GM11168 (cell line): ENCODE measurements around the gene ZNF692.
"Not testable (repeated sequence)": the region's sequence is repeated elsewhere in the genome, so short reads cannot be mapped to it uniquely, and the experiment has no call there.

Source experiments
- in situ Hi-C: fragments of 300-500 bp; cut with MboI; formaldehyde crosslinking; loops from one replicate; pipeline ENCODE4 v1.12.0; 2022; ENCODE audit warnings: low sequenced_read_pairs; ENCODE audit not compliant: unreplicated experiment

The ZNF692 gene

DNA sequence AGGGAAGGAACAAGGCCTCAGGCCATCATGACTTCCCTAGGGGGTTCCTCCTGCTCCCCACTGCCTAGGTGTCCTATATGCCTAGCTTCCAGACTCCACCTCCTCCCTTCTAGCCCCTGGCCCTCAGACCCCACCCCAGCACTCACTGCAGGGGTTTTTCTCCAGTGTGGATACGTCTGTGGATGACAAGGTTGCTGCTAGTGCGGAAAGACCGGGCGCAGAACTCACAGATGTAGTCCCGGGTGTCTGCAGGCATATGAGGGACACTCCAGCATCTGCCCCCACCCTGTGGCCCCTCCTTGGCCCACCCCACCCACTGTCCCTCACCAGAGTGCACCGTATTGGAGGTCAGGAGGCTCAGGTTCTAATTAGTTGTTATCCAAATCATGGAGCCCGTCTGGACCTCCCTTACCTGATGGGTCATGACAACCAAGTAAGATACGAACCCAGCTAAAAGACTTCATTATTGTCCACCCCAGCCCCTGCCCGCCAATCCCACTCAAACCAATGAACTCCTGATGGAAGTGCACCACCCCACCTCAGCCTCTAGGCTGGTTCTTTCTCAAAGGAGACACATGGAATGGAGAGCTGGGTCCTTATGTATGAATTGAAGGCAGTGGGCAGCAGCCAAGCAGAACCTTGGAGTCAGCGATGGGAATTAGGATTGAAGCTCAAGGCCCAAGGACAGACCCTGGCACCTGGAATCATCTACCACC lies 8.2 kb downstream of the ZNF692 start:
- in situ Hi-C loops, result no loop called here

DNA sequence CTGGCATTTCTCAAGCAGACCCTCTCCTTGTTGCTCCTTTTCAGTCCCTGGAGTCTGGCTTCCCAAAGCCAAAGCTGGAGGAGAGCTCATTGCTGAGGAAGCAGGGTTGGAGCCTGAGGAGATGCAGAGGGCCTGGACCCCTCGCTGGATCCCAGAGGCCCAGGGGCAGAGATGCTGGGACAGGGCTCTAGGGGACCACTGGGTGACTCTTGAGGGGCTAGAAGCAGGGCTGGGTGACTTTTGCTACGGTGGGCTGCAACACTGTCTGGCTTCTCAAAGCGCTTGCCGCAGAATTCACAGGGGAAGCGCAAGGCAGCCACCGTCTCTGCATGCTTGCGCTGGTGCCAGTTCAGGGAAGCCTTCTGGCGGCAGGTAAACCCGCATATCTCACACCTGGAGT lies 8.8 kb downstream of the ZNF692 start:
- in situ Hi-C loops, result no loop called here

DNA sequence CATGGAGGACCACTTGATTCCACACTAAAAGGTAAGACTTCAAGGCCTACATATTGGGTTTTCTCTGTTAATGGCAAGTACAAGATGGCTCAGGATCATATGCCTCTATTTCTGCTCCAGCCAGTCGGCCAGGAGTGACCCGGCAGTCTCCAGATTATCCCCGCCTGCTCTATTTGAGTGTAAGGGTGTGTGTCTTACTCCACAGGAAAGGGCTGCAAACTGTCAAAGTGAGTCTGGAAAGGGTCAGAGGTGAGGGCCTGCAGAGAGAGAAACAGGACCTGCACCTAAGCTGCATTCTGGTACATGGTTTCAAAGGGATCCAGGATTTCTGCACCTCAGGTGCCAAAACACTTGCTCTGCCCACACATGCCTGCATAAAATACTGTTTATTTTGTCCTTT lies 9.2 kb downstream of the ZNF692 start:
- in situ Hi-C loops, result no loop called here

DNA sequence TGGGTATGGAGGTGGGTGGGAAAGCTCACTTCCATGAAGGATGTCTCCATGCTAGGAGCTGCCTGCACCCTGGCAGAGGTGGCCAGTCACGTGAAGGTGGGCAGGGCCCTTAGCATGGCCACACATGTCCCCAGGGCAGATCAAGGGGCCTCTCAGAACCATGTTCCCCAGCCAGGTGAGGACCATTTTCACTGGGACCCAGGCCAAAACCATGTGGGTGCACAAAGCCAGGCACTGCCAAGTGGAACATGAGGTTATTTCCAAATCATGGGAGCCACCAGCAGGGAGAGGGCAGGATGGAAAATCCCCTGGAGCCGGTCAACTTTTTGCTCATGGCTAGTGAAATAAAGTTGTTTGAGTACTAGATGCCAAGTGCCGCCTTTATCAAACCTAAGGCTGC lies 9.7 kb downstream of the ZNF692 start:
- in situ Hi-C loops, result no loop called here

DNA sequence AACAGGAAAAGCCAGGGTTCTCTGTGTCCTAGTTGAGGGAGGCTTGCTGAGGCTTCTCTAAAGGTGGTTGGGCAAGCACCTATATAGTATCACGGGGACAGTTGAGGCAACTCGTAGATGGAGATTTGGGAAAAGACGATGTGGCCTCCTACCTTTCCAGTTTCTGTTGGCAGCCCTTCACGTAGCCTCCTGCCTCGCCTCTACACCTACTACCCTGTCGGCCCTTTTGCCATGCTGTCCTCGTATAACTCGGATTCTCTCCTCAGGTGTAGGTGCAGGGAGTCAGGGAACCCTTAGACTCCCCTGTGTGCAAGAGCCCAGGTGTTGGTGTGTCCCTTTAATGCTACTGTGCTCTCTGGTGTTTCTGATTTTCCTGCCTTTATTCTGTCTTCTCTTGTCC lies 10.3 kb downstream of the ZNF692 start:
- in situ Hi-C loops, result no loop called here

DNA sequence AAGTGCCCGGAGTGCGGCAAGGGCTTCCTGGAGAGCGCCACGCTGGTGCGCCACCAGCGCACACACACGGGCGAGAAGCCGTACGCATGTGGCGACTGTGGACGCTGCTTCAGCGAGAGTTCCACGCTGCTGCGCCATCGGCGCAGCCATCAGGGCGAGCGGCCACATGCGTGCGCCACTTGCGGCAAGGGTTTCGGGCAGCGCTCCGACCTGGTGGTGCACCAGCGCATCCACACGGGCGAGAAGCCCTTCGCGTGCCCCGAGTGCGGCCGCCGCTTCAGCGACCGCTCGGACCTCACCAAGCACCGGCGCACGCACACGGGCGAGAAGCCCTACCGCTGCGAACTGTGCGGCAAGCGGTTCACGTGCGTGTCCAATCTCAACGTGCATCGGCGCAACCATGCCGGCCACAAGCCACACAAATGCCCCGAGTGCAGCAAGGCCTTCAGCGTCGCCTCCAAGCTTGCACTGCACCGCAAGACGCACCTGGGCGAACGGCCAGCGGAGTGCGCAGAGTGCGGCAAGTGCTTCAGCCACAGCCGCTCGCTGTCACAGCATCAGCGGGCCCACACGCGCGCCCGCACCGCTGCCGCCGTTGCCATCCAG lies 10.8 kb downstream of the ZNF692 start:
- in situ Hi-C loops, result no loop called here

DNA sequence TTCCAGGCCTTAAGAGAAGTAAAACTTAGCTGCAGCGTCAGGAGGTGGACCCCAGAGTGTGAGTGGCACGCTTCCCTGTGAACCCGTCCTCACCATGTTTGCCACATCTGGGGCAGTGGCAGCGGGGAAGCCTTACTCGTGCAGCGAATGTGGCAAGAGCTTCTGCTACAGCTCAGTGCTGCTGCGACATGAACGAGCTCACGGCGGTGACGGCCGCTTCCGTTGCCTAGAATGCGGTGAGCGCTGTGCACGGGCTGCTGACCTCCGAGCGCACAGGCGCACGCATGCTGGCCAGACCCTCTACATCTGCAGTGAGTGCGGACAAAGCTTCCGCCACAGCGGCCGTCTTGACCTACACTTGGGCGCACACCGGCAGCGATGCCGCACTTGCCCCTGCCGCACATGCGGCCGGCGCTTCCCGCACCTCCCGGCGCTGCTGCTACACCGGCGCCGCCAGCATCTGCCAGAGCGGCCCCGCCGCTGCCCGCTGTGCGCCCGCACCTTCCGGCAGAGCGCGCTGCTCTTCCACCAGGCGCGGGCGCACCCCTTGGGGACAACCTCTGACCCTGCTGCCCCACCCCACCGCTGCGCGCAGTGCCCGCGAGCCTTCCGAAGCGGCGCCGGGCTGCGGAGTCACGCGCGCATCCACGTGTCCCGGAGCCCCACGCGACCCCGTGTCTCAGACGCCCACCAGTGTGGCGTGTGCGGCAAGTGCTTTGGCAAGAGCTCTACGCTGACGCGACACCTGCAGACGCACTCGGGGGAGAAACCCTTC lies 11.5 kb downstream of the ZNF692 start:
- in situ Hi-C loops, result no loop called here

DNA sequence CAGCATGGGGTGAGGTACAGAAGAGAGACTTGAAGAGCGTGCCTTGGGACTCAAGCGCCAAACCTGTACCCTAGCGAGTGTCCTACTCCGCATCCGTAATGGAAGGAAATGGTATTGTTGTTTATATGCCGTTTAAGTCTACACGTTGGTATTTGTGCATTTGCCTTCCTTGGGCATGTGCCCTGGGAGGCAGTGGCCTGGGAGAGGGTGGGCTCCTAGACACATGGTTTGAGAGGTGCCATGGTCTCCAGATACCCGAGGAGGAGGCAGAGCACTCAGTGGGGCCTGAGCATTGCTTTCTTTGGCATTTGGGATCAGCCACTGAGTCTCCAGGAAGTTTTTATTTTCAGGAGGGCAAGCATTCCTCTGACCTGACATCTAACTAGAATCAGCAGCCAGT lies 14.4 kb downstream of the ZNF692 start:
- in situ Hi-C loops, result no loop called here

DNA sequence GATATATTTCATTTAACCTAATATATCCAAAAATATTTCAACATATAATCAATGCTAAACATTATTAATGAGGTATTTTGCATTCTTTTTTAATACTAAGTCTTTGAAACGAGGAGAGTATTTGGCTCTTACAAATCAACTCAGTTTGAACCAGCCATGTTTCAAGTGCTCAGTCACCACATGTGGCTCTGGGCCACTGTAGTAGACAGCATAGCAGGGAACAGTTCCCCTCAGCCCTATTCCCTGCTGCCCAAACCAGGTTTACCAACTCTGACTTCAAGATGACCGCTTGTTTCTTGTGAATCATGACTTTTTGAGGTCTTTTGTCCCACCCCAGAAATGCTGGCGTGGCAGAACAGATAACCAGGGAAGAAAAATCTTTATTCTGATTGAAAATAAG lies 15.2 kb downstream of the ZNF692 start:
- in situ Hi-C loops, result no loop called here

DNA sequence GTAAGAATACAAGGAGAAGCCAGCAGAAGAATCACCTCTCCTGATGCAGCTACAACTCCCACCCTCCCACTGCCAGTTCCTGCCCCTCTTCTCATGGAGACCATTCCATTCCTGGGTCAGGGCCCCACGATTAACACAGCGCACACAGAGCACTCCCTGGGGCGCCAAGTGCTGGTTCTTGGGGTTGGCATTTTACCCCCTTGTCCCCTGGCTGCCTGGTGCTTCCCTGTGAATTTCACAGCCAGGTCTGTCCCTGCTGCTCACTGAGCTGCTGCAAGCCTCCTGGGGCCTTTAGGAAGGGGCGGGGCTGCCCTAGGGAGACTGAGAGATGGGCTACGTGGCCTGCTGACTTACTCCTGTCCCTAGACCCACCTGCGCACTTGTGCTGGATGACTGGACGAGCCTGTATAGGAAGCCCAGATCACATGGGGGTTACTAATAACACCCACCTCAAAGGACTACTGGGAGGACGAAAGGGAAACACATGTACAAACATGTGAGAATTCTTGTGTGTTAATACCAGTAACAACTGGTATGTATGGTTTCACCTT lies 16.0 kb downstream of the ZNF692 start:
- in situ Hi-C loops, result no loop called here

DNA sequence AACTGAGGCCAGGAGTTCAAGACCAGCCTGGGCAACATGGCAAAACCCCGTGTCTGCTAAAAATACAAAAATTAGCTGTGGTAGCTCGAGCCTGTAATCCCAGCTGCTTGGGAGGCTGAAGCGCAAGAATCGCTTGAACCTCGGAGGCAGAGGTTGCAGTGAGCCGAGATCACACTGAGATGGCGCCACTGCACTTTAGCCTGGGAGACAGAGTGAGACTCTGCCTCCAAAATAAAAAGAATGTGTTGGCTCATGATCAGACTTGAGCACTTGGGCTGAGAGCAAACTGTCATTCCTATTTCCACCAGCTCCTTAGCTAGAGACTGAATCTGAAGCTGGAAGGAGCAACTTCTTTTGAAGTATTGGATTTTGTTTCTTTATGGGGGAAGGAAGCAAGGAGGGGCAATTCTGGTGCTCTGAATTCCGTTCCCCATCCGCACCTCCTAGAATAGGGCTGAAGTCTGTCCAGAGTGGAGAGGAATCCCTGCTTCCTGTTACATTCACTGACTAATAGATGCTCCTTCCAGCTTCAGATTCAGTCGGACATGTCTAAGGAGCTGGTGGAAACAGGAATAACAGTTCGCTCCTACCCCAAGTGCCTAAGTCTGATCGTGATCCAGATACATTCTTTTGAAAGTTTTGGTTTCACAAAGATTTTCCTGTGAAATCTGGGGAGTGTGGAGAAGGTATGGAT lies 17.0 kb downstream of the ZNF692 start:
- in situ Hi-C loops, result no loop called here

DNA sequence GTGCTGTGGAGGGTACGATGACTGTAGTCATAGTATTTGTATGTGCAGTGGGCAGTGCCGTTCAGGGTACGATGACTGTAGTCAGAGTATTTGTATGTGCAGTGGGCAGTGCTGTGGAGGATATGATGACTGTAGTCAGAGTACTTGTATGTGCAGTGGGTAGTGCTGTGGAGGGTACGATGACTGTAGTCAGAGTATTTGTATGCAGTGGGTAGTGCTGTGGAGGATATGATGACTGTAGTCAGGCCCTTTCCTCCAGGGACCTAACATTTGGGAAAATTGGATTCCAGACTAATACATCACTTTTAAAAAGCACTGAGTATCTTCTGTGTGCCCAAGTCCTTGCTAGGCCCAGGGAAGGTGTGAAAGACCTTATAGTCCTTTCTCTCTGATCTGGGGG lies 17.9 kb downstream of the ZNF692 start:
- in situ Hi-C loops, result no loop called here

DNA sequence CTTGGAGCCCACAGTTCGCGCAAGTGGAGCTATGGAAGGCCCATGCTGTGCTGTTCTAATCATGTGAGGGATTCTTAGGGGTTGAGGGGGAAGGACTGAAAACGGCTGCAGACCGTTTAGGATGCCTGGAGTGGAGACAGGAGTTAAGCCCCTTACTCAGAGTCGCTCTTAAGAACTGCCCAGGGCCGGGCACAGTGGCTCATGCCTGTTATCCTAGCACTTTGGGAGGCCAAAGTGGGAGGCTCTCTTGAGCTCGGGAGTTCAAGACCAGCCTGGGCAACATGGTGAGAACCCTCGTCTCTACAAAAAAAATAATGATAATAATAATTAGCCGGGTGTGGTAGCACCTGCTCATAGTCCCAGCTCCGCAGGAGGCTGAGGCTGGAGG lies 19.7 kb downstream of the ZNF692 start:
- in situ Hi-C loops, result no loop called here

DNA sequence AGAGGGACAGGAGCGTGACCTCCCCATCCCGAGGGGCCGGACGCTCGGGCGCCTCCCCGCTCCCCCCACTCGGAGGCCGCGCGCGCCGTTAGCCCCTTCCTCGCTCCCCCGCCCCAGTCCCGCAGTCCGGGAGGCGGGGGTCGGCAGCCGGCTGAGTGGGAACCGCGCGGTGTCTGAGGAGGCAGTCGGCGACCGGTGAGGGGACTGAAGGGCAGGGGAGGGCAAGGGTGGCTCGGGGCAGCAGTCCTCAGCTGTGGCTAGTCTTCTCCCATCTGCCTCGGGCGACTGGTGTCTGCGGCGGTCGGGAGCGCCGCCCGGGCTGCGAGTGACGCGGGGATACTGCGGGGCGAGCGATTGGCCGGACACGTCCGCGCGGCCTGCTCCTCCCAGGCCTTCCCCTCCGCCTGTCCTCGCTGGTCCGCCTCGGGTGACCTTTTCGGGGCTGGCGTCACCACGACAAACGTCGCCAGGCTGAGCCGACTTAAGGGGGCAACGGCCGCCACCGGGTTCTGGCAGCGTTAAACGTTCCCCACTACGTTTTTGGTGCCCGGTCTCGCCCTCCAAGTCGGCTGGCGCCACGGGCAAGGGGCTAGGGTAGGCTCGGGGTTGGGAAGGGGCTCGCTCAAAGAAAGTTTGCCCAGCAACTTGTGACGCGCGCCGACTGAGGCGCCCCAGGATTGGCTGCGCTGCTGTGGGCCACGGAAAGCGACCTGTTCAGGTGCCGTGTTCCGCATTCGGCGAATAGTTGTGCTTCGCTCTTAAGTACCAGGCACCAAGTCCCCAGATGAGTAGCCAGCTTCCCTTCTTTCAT lies 20.3 kb downstream of the ZNF692 start:
- in situ Hi-C loops, result no loop called here

DNA sequence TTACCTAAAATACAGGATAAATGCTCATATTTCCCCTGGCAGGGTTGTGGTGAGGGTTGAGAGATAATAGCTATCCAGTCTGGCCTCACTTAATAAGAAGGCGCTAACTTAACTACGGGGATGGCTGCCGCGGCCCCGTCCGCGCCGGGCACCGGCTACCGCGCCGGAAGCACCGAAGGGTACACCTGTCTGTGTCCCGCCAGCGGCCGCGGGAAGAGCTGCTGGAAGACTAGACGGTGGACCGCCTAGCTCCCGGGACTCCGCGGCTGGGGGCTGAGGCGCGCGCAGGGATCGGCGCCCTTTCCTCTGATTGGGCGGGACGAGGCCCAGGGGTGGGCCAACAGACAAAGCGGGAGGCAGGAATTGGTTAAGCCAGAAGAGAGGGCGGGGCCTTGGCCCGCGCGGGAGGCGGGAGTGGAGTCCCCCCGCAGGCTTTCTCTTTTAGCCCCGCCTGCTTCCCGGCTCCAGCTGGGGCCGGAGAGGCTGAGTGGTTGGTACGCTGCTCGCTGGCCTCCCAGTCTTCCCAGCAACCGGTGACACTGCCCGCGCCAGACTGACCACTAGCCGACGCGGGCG lies 21.0 kb downstream of the ZNF692 start, which contains the start of gene ZNF672:
Gene ZNF672, plus strand, starts transcription at position 444 of the 576 bp plus-strand sequence. CDS start 9,051 bp downstream, outside the sequence.
- in situ Hi-C loops, result no loop called here

DNA sequence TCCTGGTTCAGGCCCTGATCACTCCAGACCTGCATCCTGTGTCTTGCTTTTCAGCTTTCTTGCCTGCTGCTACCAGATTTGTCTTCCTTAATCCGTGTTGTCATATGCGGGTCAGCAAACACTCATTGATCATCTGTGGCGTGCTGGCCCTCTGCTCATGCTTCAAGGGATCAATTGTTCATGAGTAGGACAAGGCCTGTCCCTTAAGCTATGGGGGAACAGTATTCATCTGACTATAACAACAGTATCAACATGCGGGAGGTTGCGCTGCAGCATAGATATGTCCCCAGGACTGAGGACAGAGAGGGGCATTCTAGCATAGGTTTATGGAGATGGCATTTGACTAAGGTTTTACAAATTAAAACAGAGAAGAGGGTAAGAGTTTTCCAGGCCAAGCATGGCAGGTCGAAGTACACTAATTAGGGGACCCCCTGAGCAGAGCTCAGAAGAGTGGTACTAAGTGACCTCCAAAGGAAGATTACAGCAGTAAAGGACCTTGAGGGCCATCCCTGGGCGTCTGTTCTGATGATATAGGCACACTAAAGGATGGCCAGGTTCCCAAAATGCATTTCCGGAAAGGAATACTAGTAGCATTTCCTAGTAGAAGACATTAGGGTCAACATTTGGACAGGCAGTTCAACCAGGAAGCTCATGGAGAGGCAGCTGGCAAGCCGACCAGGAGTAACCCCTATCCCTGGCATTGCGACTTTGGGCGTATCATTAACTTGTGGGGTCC lies 21.7 kb downstream of the ZNF692 start:
- in situ Hi-C loops, result no loop called here

DNA sequence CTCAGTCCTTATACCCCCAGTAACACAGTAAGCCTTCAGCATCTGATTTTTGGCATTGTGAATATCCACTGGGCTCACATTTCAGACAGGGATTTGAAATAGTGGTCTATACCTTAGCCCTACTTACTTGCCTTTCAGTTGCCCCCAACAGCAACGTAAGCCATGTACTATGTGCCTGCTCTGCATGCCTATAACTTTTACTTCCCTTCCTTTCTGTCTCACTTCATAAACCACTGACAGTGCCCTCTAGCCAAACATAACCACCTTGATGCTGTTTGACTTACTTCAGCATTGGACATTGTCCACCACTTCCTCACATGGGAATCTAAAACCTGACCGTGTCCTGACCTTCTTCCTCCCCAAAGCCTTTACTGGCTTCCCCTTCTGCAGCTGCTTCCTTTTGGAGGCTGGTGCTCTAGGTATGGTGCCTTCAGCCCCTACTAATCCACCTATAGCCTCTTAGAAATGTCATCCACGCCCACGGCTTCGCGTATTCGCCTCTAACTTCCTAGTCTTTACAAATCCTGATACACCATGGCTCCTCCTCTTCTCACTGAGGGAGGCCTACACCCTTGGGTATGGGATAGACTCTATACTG lies 24.4 kb downstream of the ZNF692 start:
- in situ Hi-C loops, result no loop called here

DNA sequence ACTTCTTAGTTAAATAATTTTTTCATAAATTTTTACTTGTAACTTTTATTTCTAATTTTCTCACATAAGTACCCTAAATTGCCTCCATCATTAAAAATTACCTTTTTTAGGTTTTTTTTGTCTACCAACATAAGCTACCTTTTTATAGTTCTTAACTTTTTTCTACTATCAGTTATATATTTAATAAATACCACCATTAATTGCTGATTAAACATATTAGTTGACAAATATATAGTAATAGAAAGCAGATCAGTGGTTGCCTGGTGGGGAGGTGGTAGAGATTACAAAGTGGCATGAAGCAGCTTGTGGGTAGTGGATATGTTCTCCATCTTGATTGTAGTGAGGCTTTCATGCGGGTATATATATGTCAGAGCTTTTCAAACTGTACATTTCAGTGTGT lies 27.0 kb downstream of the ZNF692 start:
- in situ Hi-C loops, result no loop called here

DNA sequence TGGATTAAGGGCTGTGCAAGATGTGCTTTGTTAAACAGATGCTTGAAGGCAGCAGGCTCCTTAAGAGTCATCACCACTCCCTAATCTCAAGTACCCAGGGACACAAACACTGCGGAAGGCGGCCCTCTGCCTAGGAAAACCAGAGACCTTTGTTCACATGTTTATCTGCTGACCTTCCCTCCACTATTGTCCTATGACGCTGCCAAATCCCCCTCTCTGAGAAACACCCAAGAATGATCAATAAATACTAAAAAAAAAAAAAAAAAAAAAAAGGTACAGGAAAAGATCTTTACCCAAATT lies 28.2 kb downstream of the ZNF692 start:
- in situ Hi-C loops, result not testable (repeated sequence)
